SU-DHL-6 (cell line): ENCODE data around the gene OPN1MW.
"Not testable (repeated sequence)": the region's sequence is repeated elsewhere in the genome, so short reads cannot be mapped to it uniquely, and the experiment has no call there.

Source experiments
- EZH2phosphoT487 ChIP-seq: fragments of 200-600 bp; sonication (generic), shearing (Covaris generic); conservative IDR thresholded peaks from 2 replicates; pipeline ENCODE4 v1.6.1; 2018; ENCODE audit warnings: mild to moderate bottlenecking, antibody characterized with exemption, low read length, moderate library complexity, mixed read lengths
- TF ChIP-seq, protein P1 (sequence below): fragments of 200-600 bp; sonication (generic); IDR thresholded peaks from one replicate; pipeline ENCODE4 v1.5.1; 2017; ENCODE audit warnings: antibody characterized with exemption, mild to moderate bottlenecking, low read length, moderate library complexity; ENCODE audit not compliant: insufficient read depth, poor library complexity, severe bottlenecking

- TF ChIP-seq, protein P1, sequence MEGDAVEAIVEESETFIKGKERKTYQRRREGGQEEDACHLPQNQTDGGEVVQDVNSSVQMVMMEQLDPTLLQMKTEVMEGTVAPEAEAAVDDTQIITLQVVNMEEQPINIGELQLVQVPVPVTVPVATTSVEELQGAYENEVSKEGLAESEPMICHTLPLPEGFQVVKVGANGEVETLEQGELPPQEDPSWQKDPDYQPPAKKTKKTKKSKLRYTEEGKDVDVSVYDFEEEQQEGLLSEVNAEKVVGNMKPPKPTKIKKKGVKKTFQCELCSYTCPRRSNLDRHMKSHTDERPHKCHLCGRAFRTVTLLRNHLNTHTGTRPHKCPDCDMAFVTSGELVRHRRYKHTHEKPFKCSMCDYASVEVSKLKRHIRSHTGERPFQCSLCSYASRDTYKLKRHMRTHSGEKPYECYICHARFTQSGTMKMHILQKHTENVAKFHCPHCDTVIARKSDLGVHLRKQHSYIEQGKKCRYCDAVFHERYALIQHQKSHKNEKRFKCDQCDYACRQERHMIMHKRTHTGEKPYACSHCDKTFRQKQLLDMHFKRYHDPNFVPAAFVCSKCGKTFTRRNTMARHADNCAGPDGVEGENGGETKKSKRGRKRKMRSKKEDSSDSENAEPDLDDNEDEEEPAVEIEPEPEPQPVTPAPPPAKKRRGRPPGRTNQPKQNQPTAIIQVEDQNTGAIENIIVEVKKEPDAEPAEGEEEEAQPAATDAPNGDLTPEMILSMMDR: not testable (repeated sequence)
- TF ChIP-seq EZH2phosphoT487: not testable (repeated sequence)
Measured at GRCh38 chrX:154194316-154194715, 11.9 kb downstream of the OPN1MW start.
